RWPE2 (cell line): ENCODE results near the gene IL22RA1.

Experiments
- ATAC-seq: fragments of 200-7000 bp; cut with Tn5 transposase; 3 replicates; pipeline ENCODE4 v1.9.1; 2021; ENCODE audit warnings: low read depth
- DNase-seq: peaks from one replicate; pipeline ENCODE4 v3.0.0-alpha.2; 2020; ENCODE audit warnings: low spot score
- H3K27ac ChIP-seq: fragments of 450-650 bp; 2 replicates; pipeline ENCODE4 v1.5.1; 2017; ENCODE audit warnings: mild to moderate bottlenecking; ENCODE audit not compliant: poor library complexity, severe bottlenecking
- H3K27me3 ChIP-seq: fragments of 250-450 bp; sonication (Bioruptor Pico); 2 replicates; pipeline ENCODE4 v1.5.1; 2021; ENCODE audit warnings: mild to moderate bottlenecking, moderate library complexity; ENCODE audit not compliant: insufficient read depth, poor library complexity, severe bottlenecking
- H3K36me3 ChIP-seq: fragments of 250-450 bp; sonication (Bioruptor Pico); 2 replicates; pipeline ENCODE4 v1.5.1; 2020; ENCODE audit warnings: low read depth, mild to moderate bottlenecking, moderate library complexity
- H3K4me1 ChIP-seq: fragments of 250-450 bp; sonication (Bioruptor Pico); 2 replicates; pipeline ENCODE4 v1.5.1; 2021; ENCODE audit warnings: mild to moderate bottlenecking, moderate library complexity; ENCODE audit not compliant: insufficient read depth, poor library complexity, severe bottlenecking
- H3K4me3 ChIP-seq: fragments of 250-450 bp; sonication (Bioruptor Pico); 2 replicates; pipeline ENCODE4 v1.5.1; 2021; ENCODE audit warnings: mild to moderate bottlenecking, moderate library complexity; ENCODE audit not compliant: severe bottlenecking
- H3K9me3 ChIP-seq: fragments of 250-450 bp; sonication (Bioruptor Pico); 2 replicates; pipeline ENCODE4 v1.5.1; 2021; ENCODE audit warnings: mild to moderate bottlenecking, moderate library complexity; ENCODE audit not compliant: severe bottlenecking
- CTCF ChIP-seq: fragments of 450-650 bp; IDR thresholded peaks from one replicate; pipeline ENCODE4 v1.5.1; 2017; ENCODE audit warnings: mild to moderate bottlenecking, moderate library complexity; ENCODE audit not compliant: poor library complexity, severe bottlenecking

The IL22RA1 gene

GRCh38 chr1:24089743-24090555 lies 53.0 kb downstream of the IL22RA1 start:
- ATAC-seq (no peak), DNase-seq (no peak)
- Histone ChIP-seq H3K27ac (no peak overlapping the region), H3K9me3 (no peaks in the 10 kb centered on the region), H3K4me3 (no peak overlapping the region), H3K4me1 (no peaks in the 10 kb centered on the region), H3K36me3 (no peaks in the 10 kb centered on the region), H3K27me3 (no peaks in the 10 kb centered on the region)
- TF ChIP-seq CTCF: no peak

GRCh38 chr1:24089027-24089742 lies 53.8 kb downstream of the IL22RA1 start:
- ATAC-seq (no peak), DNase-seq (no peak)
- no peak overlapping the region for H3K4me3 ChIP-seq
- no peaks in the 10 kb centered on the region for H3K27me3 ChIP-seq
- no peak overlapping the region for H3K27ac ChIP-seq
- no peaks in the 10 kb centered on the region for H3K4me1 ChIP-seq
- no peaks in the 10 kb centered on the region for H3K9me3 ChIP-seq
- H3K36me3 ChIP-seq: no peaks in the 10 kb centered on the region
- no peak for TF ChIP-seq CTCF

DNA sequence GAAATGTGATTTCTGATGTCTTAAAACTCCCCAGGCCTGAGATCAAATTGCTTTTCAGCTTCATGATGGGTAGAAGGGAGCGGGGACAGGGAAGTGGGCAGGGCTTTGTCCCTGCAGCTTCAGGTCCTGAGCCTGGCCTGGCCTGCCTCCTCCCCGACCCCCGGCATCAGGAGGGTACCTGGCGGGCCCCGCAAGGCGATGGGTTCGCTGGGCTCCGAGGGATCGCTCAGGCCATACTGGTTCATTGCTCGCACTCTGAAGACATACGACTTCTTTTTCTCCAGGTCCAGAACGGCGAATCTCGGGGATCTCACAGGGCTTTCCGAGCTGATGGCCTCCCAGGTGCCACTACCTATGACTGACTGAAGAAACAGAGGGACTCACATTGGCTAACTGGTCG lies 56.5 kb downstream of the IL22RA1 start:
- TF ChIP-seq CTCF: no peak
- Histone ChIP-seq H3K4me1 (no peaks in the 10 kb centered on the region), H3K4me3 (no peak overlapping the region), H3K36me3 (no peaks in the 10 kb centered on the region), H3K27me3 (no peaks in the 10 kb centered on the region), H3K9me3 (no peaks in the 10 kb centered on the region), H3K27ac (no peak overlapping the region)
- ATAC-seq: no peak
- no peak for DNase-seq

DNA sequence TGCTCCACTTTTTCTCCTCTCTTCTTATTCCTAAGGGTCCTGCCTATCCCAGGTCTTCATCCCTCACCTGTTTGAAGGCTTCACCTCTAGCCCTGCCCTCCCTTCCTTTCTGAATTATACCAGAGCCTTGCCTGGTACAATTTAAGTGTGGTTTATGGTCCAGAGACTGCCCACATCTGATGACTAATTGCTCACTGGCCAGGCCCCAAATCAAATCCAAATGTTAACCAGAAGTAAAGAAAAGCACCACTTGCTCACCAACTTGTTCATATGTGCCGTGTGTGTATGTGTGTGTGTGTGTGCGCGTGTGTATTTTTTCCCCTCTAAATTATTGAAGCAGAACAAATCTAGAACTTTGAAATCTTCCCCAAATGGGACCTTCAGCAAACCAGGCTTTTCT lies 57.4 kb downstream of the IL22RA1 start:
- DNase-seq: no peak
- TF ChIP-seq CTCF: no peak
- no peaks in the 10 kb centered on the region for H3K4me1 ChIP-seq

DNA sequence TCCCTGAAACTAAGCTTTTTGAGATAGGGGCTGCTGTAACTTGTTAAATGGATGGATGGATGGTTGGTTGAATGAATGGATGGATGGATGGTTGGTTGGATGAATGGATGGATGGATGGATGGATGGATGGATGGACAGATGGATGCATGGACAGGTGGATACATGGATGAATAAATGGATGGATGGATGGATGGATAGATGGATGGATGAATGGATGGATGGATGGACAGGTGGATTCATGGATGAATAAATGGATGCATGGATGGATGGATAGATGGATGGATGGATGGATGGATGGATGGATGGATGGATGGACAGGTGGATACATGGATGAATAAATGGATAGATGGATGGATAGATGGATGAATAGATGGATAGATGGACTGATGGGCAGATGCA lies 57.9 kb downstream of the IL22RA1 start:
- DNase-seq: no peak
- H3K27ac ChIP-seq: no peak overlapping the region
- no peaks in the 10 kb centered on the region for H3K27me3 ChIP-seq
- H3K4me1 ChIP-seq: no peaks in the 10 kb centered on the region
- TF ChIP-seq CTCF: no peak
- no peak for ATAC-seq
- H3K36me3 ChIP-seq: no peaks in the 10 kb centered on the region
- no peaks in the 10 kb centered on the region for H3K9me3 ChIP-seq
- H3K4me3 ChIP-seq: no peak overlapping the region

More for the DNA sequence above, 57.4 kb downstream of the IL22RA1 start:
- Histone ChIP-seq H3K9me3 (no peaks in the 10 kb centered on the region), H3K36me3 (no peaks in the 10 kb centered on the region), H3K27me3 (no peaks in the 10 kb centered on the region), H3K27ac (no peak overlapping the region), H3K4me3 (no peak overlapping the region)
- ATAC-seq: no peak
